Cortex of kidney (tissue), 1 donor: ENCODE results near the gene NT5C1B.

Experiments used
- DNase-seq: peaks from one replicate; lab custom pipeline; 2025; lab: John Stamatoyannopoulos, UW

Gene NT5C1B

GRCh38 chr2:18514526-18515461 is 74.6 kb downstream of the NT5C1B start:
- DNase-seq: no peak
